K562 (cell line): ENCODE data around the gene SCYGR1. TPM values are rescaled to one million over a fixed set of nuclear protein-coding genes. Genes with fewer than 3 reads are reported as not detected.

Source experiments
- ATAC-seq: fragments of 200-7000 bp; cut with Tn5 transposase; 3 replicates; pipeline ENCODE4 v1.9.1; 2020; ENCODE audit warnings: moderate library complexity
- BruUV-seq: library from RNA; stranded (reverse); fragments of 400-500 nt; replicated peaks from 2 replicates; lab custom pipeline; 2021; lab: Mats Ljungman, UMichigan
- CTCF ChIA-PET: fragments of 300-600 bp; formaldehyde crosslinking; extraction: SDS; loops from one replicate; lab custom pipeline; 2021; ENCODE audit warnings: low intra/inter-chr PET ratio; lab: Yijun Ruan, JAX
- POLR2A ChIA-PET: fragments of 300-600, 350-650 bp; sonication (Branson Sonifier 250); formaldehyde crosslinking; extraction: SDS; loops from one replicate; lab custom pipeline; 2021; ENCODE audit warnings: antibody characterized with exemption, inconsistent platforms; lab: Yijun Ruan, JAX
- DNase-seq, 4 experiments: peaks; one replicate each; pipeline versions ENCODE4 v3.0.0 to v3.0.0-alpha.2; 2011 to 2018; ENCODE audit warnings: low spot score in 3 of 4, mixed read lengths in 3 of 4; ENCODE audit errors: extremely low read depth in 1 of 4
- FAIRE-seq: peaks from 2 replicates; lab custom pipeline; 2011; peaks lifted over from hg19 to GRCh38; lab: Jason Lieb, UNC
- H2AFZ ChIP-seq: 2 replicates; pipeline ENCODE4 v1.6.0; 2011; ENCODE audit warnings: low read depth, low read length, control low read depth, inconsistent platforms
- H3K27ac ChIP-seq: fragments of 200-600 bp; 3 replicates; pipeline ENCODE4 v1.8.0; 2011; ENCODE audit warnings: low read depth, mild to moderate bottlenecking, control low read depth, inconsistent platforms, low read length, moderate library complexity, mixed read lengths; ENCODE audit errors: extremely low read depth
- H3K27me3 ChIP-seq, 2 experiments: fragments of 300-600 bp in 1 of 2; 2 replicates in 1 of 2; 3 replicates in 1 of 2; pipeline versions ENCODE4 v1.6.0 to v1.8.0; 2011; ENCODE audit warnings: inconsistent platforms in 2 of 2, low read length in 2 of 2, mild to moderate bottlenecking in 1 of 2, mixed read lengths in 1 of 2, moderate library complexity in 1 of 2; ENCODE audit not compliant: control insufficient read depth in 2 of 2, insufficient read depth in 2 of 2
- H3K36me3 ChIP-seq: fragments of 300-600 bp; 3 replicates; pipeline ENCODE4 v1.8.0; 2011; ENCODE audit warnings: mild to moderate bottlenecking, low read length, inconsistent platforms; ENCODE audit not compliant: control insufficient read depth, insufficient read depth
- H3K4me1 ChIP-seq, 2 experiments: fragments of 200-600 bp in 1 of 2; replicated peaks in 1 of 2; 2 replicates in 1 of 2; 3 replicates in 1 of 2; pipeline versions ENCODE4 v1.5.1 to v1.8.0; 2011; ENCODE audit warnings: inconsistent platforms in 2 of 2, low read length in 2 of 2, mild to moderate bottlenecking in 1 of 2, mixed read lengths in 1 of 2, moderate library complexity in 1 of 2; ENCODE audit not compliant: control insufficient read depth in 2 of 2, insufficient read depth in 2 of 2
- H3K4me2 ChIP-seq: 2 replicates; pipeline ENCODE4 v1.6.1; 2011; ENCODE audit warnings: low read length, control low read depth, inconsistent platforms, mixed read lengths; ENCODE audit not compliant: insufficient read depth
- H3K4me3 ChIP-seq: fragments of 200-600 bp; sonication (generic), shearing (Covaris generic); 2 replicates; pipeline ENCODE4 v1.5.1; 2016; ENCODE audit warnings: control low read depth, inconsistent platforms
- H3K79me2 ChIP-seq: fragments of 200-600 bp; 3 replicates; pipeline ENCODE4 v1.8.0; 2011; ENCODE audit warnings: low read length, inconsistent platforms; ENCODE audit not compliant: control insufficient read depth, insufficient read depth
- H3K9ac ChIP-seq, 2 experiments: 2 replicates each; pipeline versions ENCODE4 v1.6.0 to v1.6.1; 2011; ENCODE audit warnings: low read depth in 2 of 2, low read length in 2 of 2, control low read depth in 1 of 2, inconsistent platforms in 1 of 2, mild to moderate bottlenecking in 1 of 2, mixed read lengths in 1 of 2; ENCODE audit not compliant: insufficient read depth in 1 of 2
- H3K9me1 ChIP-seq: one replicate; pipeline ENCODE4 v1.6.0; 2011; ENCODE audit warnings: inconsistent platforms, mild to moderate bottlenecking, low read length, moderate library complexity; ENCODE audit not compliant: control insufficient read depth, insufficient read depth
- H3K9me3 ChIP-seq: replicated peaks from 2 replicates; pipeline ENCODE4 v1.5.1; 2011; ENCODE audit warnings: low read depth, low read length, inconsistent platforms; ENCODE audit not compliant: control insufficient read depth, insufficient read depth
- H4K20me1 ChIP-seq: replicated peaks from 2 replicates; pipeline ENCODE4 v1.6.1; 2011; ENCODE audit warnings: low read length, inconsistent platforms, mixed read lengths; ENCODE audit not compliant: control insufficient read depth, insufficient read depth
- ASH1L ChIP-seq: fragments of 450-650 bp; IDR thresholded peaks from 2 replicates; pipeline ENCODE4 v1.6.1; 2018; ENCODE audit warnings: borderline replicate concordance, mild to moderate bottlenecking, low read depth; ENCODE audit not compliant: partially characterized antibody
- CBX8 ChIP-seq: fragments of 200-600 bp; sonication (generic); IDR thresholded peaks from 2 replicates; pipeline ENCODE4 v1.6.1; 2012; ENCODE audit warnings: borderline replicate concordance, mixed run types, low read depth, mild to moderate bottlenecking, moderate library complexity, mixed read lengths, low read length, control low read depth, inconsistent platforms; ENCODE audit not compliant: poor library complexity, severe bottlenecking; ENCODE audit errors: extremely low read depth
- EHMT2 ChIP-seq: fragments of 450-650 bp; IDR thresholded peaks from 2 replicates; pipeline ENCODE4 v1.6.1; 2018; ENCODE audit warnings: antibody characterized with exemption
- EWSR1 ChIP-seq: fragments of 450-650 bp; IDR thresholded peaks from 2 replicates; pipeline ENCODE4 v1.6.1; 2018; ENCODE audit warnings: borderline replicate concordance, mild to moderate bottlenecking, low read depth, moderate library complexity; ENCODE audit not compliant: partially characterized antibody
- HIVEP1 ChIP-seq: fragments of 250-450 bp; sonication (Bioruptor Pico); IDR thresholded peaks from 2 replicates; pipeline ENCODE4 v1.4.0; 2020; ENCODE audit warnings: mild to moderate bottlenecking
- HNRNPUL1 ChIP-seq: fragments of 200-400 bp; formaldehyde crosslinking; IDR thresholded peaks from 2 replicates; pipeline ENCODE4 v1.6.1; 2017; ENCODE audit warnings: low read length
- KAT8 ChIP-seq: fragments of 450-650 bp; IDR thresholded peaks from 2 replicates; pipeline ENCODE4 v1.6.1; 2016; ENCODE audit warnings: low read depth, mild to moderate bottlenecking
- PRPF4 ChIP-seq: fragments of 200-400 bp; formaldehyde crosslinking; IDR thresholded peaks from one replicate; pipeline ENCODE4 v1.6.1; 2017; ENCODE audit warnings: low read length, low read depth, mild to moderate bottlenecking; ENCODE audit not compliant: insufficient read depth, poor library complexity, severe bottlenecking
- SMARCB1 ChIP-seq: IDR thresholded peaks from 2 replicates; pipeline ENCODE4 v1.6.1; 2011; ENCODE audit warnings: improper control_type of control experiment, low read depth; ENCODE audit not compliant: insufficient read length
- SRSF1 ChIP-seq: fragments of 200-400 bp; formaldehyde crosslinking; IDR thresholded peaks from 2 replicates; pipeline ENCODE4 v1.6.1; 2017; ENCODE audit warnings: mild to moderate bottlenecking, low read depth, low read length, moderate library complexity
- ZBTB17 ChIP-seq: fragments of 450-650 bp; formaldehyde crosslinking; IDR thresholded peaks from 2 replicates; pipeline ENCODE4 v1.4.0; 2020; ENCODE audit warnings: mild to moderate bottlenecking
- ZNF507 ChIP-seq: conservative IDR thresholded peaks from 2 replicates; pipeline ENCODE4 v1.6.1; 2017; ENCODE audit warnings: missing genetic modification characterization, missing compliant biosample characterization
- WGBS: fragments of 100-300 bp; shearing (Covaris generic); methylation state at CpG from one replicate; pipeline ENCODE4 v1.1.6; 2016; ENCODE audit warnings: low coverage, mixed read lengths; ENCODE audit not compliant: insufficient coverage; ENCODE audit errors: missing lambda C conversion rate; 5-methylcytosine and 5-hydroxymethylcytosine counted together
- in situ Hi-C: fragments of 300-500 bp; cut with MboI; formaldehyde crosslinking; loops from 4 replicates; pipeline ENCODE4 v1.15.0; 2018; ENCODE audit warnings: inconsistent platforms, mixed read lengths
- intact Hi-C: fragments of 100-400 bp; cut with micrococcal nuclease; formaldehyde crosslinking; loops from 2 replicates; pipeline ENCODE4 v1.14.2; 2022
- polyA plus RNA-seq, 8 experiments: library from polyadenylated mRNA; depleted of rRNA in 4 of 8; stranded (reverse) in 5 of 8; unstranded in 3 of 8; fragments of >200 nt; fragmentation: Nextera tagmentation in 2 of 8; fragmentation: Illumina TruSeq in 1 of 8; extraction: Ambion mirVana in 2 of 8; extraction: Trizol in 1 of 8; gene quantifications; 2 replicates each; pipeline versions ENCODE4 v1.2.1 to v1.2.3, GENCODE V29; 2011 to 2014; ENCODE audit warnings: inconsistent platforms in 1 of 8, missing spikeins in 1 of 8
- total RNA-seq, 7 experiments: library from RNA; depleted of rRNA in 6 of 7; stranded (reverse); fragments of >200 nt in 6 of 7; fragmentation: Illumina TruSeq in 2 of 7; extraction: Trizol in 2 of 7; gene quantifications; 2 replicates each; pipeline versions ENCODE4 v1.2.1 to v1.2.3, GENCODE V29; 2011 to 2021; ENCODE audit warnings: low replicate concordance in 1 of 7
- TF ChIP-seq, protein P1 (sequence below): fragments of 450-650 bp; IDR thresholded peaks from 2 replicates; pipeline ENCODE4 v1.6.1; 2016
- TF ChIP-seq, protein P2 (sequence below): fragments of 250-450 bp; sonication (Bioruptor Pico); IDR thresholded peaks from 2 replicates; pipeline ENCODE4 v1.8.0; 2021; ENCODE audit warnings: moderate library complexity, mild to moderate bottlenecking, inconsistent platforms
- TF ChIP-seq, protein P3 (sequence below): fragments of 250-450 bp; sonication (Bioruptor Pico); IDR thresholded peaks from 2 replicates; pipeline ENCODE4 v1.8.0; 2022; ENCODE audit warnings: inconsistent platforms, mild to moderate bottlenecking, moderate library complexity, borderline replicate concordance

SCYGR1 gene
- total and polyA plus RNA-seq, 9 of the 15 experiments (the other 6 are each of a cell fraction or from before 2014, with no cell fraction given) = not detected

DNA sequence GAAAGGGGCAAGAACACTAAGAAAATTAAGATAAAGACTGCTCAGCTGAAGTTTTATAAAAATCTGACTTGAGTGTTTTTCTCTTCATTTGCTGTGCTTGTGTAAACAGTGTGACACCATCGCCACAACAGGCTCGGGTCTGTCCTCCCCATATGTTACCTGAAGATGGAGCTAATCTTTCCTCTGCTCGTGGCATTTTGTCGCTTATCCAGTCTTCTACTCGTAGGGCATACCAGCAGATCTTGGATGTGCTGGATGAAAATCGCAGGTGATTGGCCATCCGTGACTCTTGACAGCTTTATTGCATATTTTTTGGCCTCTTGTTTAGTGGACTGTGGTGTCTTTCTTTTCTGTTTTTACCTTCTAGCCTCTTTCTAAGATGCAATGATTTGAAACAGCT is 40.6 kb downstream of the SCYGR1 start:
- Histone ChIP-seq H3K9ac (no peak overlapping the region), H3K36me3 (peaks cover 30% of the 10 kb centered on the region; the same call in 2 of the 3 replicates), H3K4me1 (no peaks in the 10 kb centered on the region), H3K27ac (no peak overlapping the region), H3K79me2 (no peaks in the 10 kb centered on the region), H3K4me2 (no peak overlapping the region), H4K20me1 (no peaks in the 10 kb centered on the region), H3K27me3 (no peaks in the 10 kb centered on the region), H3K9me1 (no peaks in the 10 kb centered on the region), H3K4me3 (no peak overlapping the region), H3K9me3 (no peaks in the 10 kb centered on the region), H2AFZ (no peak overlapping the region)
- CTCF ChIA-PET = no interaction called here
- no peak for ATAC-seq
- TF ChIP-seq PRPF4 (no peak), CBX8 (no peak), EHMT2 (no peak), HIVEP1 (CRISPR knock-in tag) (no peak), ASH1L (no peak), SMARCB1 (no peak), ZNF507 (tag) (no peak), HNRNPUL1 (no peak), SRSF1 (no peak), EWSR1 (no peak), KAT8 (no peak), ZBTB17 (no peak)
- TF ChIP-seq, protein P1, sequence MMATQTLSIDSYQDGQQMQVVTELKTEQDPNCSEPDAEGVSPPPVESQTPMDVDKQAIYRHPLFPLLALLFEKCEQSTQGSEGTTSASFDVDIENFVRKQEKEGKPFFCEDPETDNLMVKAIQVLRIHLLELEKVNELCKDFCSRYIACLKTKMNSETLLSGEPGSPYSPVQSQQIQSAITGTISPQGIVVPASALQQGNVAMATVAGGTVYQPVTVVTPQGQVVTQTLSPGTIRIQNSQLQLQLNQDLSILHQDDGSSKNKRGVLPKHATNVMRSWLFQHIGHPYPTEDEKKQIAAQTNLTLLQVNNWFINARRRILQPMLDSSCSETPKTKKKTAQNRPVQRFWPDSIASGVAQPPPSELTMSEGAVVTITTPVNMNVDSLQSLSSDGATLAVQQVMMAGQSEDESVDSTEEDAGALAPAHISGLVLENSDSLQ = no peak
- TF ChIP-seq, protein P2, sequence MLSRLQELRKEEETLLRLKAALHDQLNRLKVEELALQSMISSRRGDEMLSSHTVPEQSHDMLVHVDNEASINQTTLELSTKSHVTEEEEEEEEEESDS (CRISPR knock-in tag) = no peak
- TF ChIP-seq, protein P3, sequence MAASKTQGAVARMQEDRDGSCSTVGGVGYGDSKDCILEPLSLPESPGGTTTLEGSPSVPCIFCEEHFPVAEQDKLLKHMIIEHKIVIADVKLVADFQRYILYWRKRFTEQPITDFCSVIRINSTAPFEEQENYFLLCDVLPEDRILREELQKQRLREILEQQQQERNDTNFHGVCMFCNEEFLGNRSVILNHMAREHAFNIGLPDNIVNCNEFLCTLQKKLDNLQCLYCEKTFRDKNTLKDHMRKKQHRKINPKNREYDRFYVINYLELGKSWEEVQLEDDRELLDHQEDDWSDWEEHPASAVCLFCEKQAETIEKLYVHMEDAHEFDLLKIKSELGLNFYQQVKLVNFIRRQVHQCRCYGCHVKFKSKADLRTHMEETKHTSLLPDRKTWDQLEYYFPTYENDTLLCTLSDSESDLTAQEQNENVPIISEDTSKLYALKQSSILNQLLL (CRISPR knock-in tag) = no peak
- intact Hi-C loops (no loop called here), in situ Hi-C loops (no loop called here)
- no peak for FAIRE-seq
- DNase-seq = no peak
- no TSS peak for BruUV-seq
- POLR2A ChIA-PET = interaction anchor here (1.1 to 2.6 kb wide), 2 partner anchors 15 to 19 kb away, joined by 4 to 6 read pairs; no protein-coding TSS in a partner anchor
- WGBS = 65% methylated on average over 5 of the region's 7 CpGs
